MM.1S (cell line): ENCODE results near the gene RPS2.

ENCODE experiments used
- EZH2 ChIP-seq: fragments of 300-600 bp; sonication (generic); optimal IDR thresholded peaks from 2 replicates; pipeline ENCODE3; 2017; ENCODE audit warnings: low read depth, mild to moderate bottlenecking, antibody characterized with exemption, low read length, mixed read lengths
- EZH2phosphoT487 ChIP-seq: fragments of 300-600 bp; sonication (generic); IDR thresholded peaks from 2 replicates; pipeline ENCODE4 v1.6.1; 2018; ENCODE audit warnings: antibody characterized with exemption, low read length

GRCh38 chr16:2003231-2003826 is 38.7 kb upstream of the RPS2 start:
- TF ChIP-seq EZH2phosphoT487: no peak
- TF ChIP-seq EZH2: no peak
